ENCODE data around the gene ZC3H13. TPM values are rescaled to one million over a fixed set of nuclear protein-coding genes. Genes with fewer than 3 reads are reported as not detected.

Gene ZC3H13
- total and polyA plus RNA-seq, 10 of the 15 experiments (the other 5 are each of a cell fraction or from before 2014, with no cell fraction given) = 10.0 to 55.9 (median 25.4) TPM

DNA sequence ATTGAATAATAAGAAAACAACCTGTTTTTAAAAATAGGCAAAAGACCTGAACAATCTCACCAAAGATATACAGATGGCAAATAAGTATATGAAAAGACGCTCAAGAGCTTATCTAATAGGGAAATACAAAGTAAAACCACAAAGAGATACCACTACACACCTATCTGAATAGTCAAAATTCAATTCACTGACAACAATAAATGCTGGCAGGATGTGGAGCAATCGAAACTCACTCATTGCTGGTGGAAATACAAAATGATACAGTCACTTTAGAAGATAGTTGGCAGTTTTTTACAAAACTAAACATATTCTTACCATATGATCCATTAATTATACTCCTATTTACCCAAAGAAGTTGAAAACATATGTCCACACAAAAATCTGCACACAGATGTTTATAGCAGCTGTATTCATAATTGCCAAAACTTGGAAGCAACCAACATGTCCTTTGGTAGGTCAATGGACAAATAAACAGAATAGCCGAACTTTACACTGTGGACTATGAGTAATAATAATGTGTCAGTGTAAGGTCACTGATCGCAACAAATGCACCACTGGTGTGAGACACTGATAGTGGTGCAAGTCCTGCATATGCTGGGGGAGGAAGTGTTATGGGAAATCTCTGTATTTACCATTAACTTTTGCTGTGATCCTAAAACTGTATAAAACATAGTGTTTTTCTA is 20.8 kb downstream of the ZC3H13 start (continued):
- no peak for TF ChIP-seq ZNF217 (IDR thresholded peaks at IDR 0.05)
- no peak for TF ChIP-seq TARDBP (IDR thresholded peaks at IDR 0.05; ENCODE audit: borderline replicate concordance)
- TF ChIP-seq IRF4 (IDR thresholded peaks at IDR 0.05; ENCODE audit: low read depth, low read length) = no peak
- no peak for TF ChIP-seq GATAD2B (conservative IDR thresholded peaks at IDR 0.05; ENCODE audit: low read depth)
- TF ChIP-seq BHLHE40 (IDR thresholded peaks at IDR 0.05; ENCODE audit: borderline replicate concordance in 1 of 2, low read depth in 2 of 2, low read length in 1 of 2) = no peak
- TF ChIP-seq, protein P1, sequence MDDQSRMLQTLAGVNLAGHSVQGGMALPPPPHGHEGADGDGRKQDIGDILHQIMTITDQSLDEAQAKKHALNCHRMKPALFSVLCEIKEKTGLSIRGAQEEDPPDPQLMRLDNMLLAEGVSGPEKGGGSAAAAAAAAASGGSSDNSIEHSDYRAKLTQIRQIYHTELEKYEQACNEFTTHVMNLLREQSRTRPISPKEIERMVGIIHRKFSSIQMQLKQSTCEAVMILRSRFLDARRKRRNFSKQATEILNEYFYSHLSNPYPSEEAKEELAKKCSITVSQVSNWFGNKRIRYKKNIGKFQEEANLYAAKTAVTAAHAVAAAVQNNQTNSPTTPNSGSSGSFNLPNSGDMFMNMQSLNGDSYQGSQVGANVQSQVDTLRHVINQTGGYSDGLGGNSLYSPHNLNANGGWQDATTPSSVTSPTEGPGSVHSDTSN (IDR thresholded peaks at IDR 0.05; ENCODE audit: insufficient replicate concordance, low read depth, low read length) = no peak
- TF ChIP-seq, protein P2, sequence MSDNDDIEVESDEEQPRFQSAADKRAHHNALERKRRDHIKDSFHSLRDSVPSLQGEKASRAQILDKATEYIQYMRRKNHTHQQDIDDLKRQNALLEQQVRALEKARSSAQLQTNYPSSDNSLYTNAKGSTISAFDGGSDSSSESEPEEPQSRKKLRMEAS (IDR thresholded peaks at IDR 0.05; ENCODE audit: low read depth, low read length) = no peak
- no peak for TF ChIP-seq POLR2A (IDR thresholded peaks at IDR 0.05; ENCODE audit: low read depth, low read length)
- TF ChIP-seq ZBED1 (IDR thresholded peaks at IDR 0.05; ENCODE audit: borderline replicate concordance) = no peak
- TF ChIP-seq ATF7 (IDR thresholded peaks at IDR 0.05; ENCODE audit: low read depth) = no peak
- TF ChIP-seq BMI1 (IDR thresholded peaks at IDR 0.05; ENCODE audit: borderline replicate concordance) = no peak

DNA sequence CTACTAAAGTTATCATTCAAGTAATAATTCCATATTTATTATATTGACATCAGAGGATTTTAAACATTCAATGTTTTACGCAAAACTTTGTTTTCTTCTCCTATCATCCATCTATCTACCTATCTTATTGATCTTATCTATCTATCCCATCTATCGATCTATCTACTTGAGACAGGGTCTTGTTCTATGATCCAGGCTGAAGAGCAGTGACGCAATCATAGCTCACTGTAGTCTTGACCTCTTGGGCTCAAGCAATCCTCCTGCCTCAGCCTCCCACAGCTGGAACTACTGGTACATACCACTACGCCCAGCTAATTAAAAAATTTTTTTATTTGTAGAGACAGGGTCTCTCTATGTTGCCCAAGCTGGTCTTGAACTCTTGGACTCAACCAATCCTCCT is 27.4 kb downstream of the ZC3H13 start:
- no peak overlapping the region for H3K4me2 ChIP-seq (ENCODE audit: control insufficient read depth, insufficient read depth)
- H3K36me3 ChIP-seq (ENCODE audit: control insufficient read depth in 2 of 2, insufficient read depth in 2 of 2, low read length in 1 of 2) = peaks cover 0 to 7% of the 10 kb centered on the region in 2 experiments; a peak in 2 of 4 replicates
- in situ Hi-C loops (cut with MboI) (no loop called here), intact Hi-C loops (cut with micrococcal nuclease; ENCODE audit: unreplicated experiment) (no loop called here)
- no TSS peak for BruUV-seq (replicated peaks)
- RAD21 ChIA-PET (ENCODE audit: unreplicated experiment) = no interaction called here
- peaks cover 2% of the 10 kb centered on the region for H3K9me3 ChIP-seq (replicated peaks; ENCODE audit: control insufficient read depth, insufficient read depth, low read length)
- DNase-seq (ENCODE audit: low read depth, low spot score) (no peak), FAIRE-seq (no peak), ATAC-seq (no peak)
- no peaks in the 10 kb centered on the region for H3K27me3 ChIP-seq (replicated peaks in 1 of 2; ENCODE audit: control insufficient read depth in 2 of 2, insufficient read depth in 2 of 2, low read length in 1 of 2)
- POLR2A ChIA-PET = interaction anchor here (0.6 kb wide), 1 partner anchor 8 kb away, joined by 4 read pairs; no protein-coding TSS in a partner anchor
- H3K79me2 ChIP-seq (ENCODE audit: control insufficient read depth, insufficient read depth, low read length) = peaks cover 4% of the 10 kb centered on the region
- SMC1A ChIA-PET (ENCODE audit: uncharacterized antibody, unreplicated experiment) = interaction anchor here (1.2 to 1.5 kb wide), 2 partner anchors 10 to 12 kb away, joined by 3 to 5 read pairs; no protein-coding TSS in a partner anchor
- H3K9ac ChIP-seq (ENCODE audit: control insufficient read depth, insufficient read depth, low read length) = no peak overlapping the region
- WGBS (ENCODE audit: insufficient coverage, insufficient replicate concordance, low lambda C conversion rate, missing lambda C conversion rate) = 99% methylated on average over 4 of the region's 4 CpGs
- no peaks in the 10 kb centered on the region for H3K4me1 ChIP-seq (ENCODE audit: control insufficient read depth, insufficient read depth, low read length)
- no peaks in the 10 kb centered on the region for H4K20me1 ChIP-seq (ENCODE audit: control insufficient read depth, insufficient read depth)
- H3K27ac ChIP-seq (ENCODE audit: control insufficient read depth, insufficient read depth) = no peak overlapping the region
- H3K4me3 ChIP-seq = no peak overlapping the region
- no peak overlapping the region for H2AFZ ChIP-seq (ENCODE audit: control insufficient read depth, low read depth, low read length)
- CTCF ChIA-PET = interaction anchor here (1.5 kb wide), 1 partner anchor 10 kb away, joined by 6 read pairs; no protein-coding TSS in a partner anchor
- TF ChIP-seq MTA3 (IDR thresholded peaks at IDR 0.05; ENCODE audit: borderline replicate concordance, low read length) = no peak
- TF ChIP-seq, protein P3, sequence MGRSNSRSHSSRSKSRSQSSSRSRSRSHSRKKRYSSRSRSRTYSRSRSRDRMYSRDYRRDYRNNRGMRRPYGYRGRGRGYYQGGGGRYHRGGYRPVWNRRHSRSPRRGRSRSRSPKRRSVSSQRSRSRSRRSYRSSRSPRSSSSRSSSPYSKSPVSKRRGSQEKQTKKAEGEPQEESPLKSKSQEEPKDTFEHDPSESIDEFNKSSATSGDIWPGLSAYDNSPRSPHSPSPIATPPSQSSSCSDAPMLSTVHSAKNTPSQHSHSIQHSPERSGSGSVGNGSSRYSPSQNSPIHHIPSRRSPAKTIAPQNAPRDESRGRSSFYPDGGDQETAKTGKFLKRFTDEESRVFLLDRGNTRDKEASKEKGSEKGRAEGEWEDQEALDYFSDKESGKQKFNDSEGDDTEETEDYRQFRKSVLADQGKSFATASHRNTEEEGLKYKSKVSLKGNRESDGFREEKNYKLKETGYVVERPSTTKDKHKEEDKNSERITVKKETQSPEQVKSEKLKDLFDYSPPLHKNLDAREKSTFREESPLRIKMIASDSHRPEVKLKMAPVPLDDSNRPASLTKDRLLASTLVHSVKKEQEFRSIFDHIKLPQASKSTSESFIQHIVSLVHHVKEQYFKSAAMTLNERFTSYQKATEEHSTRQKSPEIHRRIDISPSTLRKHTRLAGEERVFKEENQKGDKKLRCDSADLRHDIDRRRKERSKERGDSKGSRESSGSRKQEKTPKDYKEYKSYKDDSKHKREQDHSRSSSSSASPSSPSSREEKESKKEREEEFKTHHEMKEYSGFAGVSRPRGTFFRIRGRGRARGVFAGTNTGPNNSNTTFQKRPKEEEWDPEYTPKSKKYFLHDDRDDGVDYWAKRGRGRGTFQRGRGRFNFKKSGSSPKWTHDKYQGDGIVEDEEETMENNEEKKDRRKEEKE (IDR thresholded peaks at IDR 0.05) = no peak
- TF ChIP-seq BHLHE40 (IDR thresholded peaks at IDR 0.05; ENCODE audit: borderline replicate concordance in 1 of 2, low read depth in 2 of 2, low read length in 1 of 2) = no peak
- TF ChIP-seq MYB (IDR thresholded peaks at IDR 0.05; ENCODE audit: borderline replicate concordance, low read depth, low read length) = no peak
- TF ChIP-seq HDAC6 (IDR thresholded peaks at IDR 0.05; ENCODE audit: unreplicated experiment) = no peak
- TF ChIP-seq SIN3A (IDR thresholded peaks at IDR 0.05; ENCODE audit: low read depth, low read length) = no peak
- TF ChIP-seq KLF5 (IDR thresholded peaks at IDR 0.05; ENCODE audit: partially characterized antibody) = no peak
- no peak for TF ChIP-seq CBX5 (IDR thresholded peaks at IDR 0.05; ENCODE audit: low read depth)
- no peak for TF ChIP-seq KDM1A (IDR thresholded peaks at IDR 0.05; ENCODE audit: borderline replicate concordance)
- TF ChIP-seq WRNIP1 (IDR thresholded peaks at IDR 0.05; ENCODE audit: borderline replicate concordance, low read depth, low read length) = no peak
- no peak for TF ChIP-seq HDGF (IDR thresholded peaks at IDR 0.05)
